Erythroblast (primary cell): Measurements from ENCODE around the gene TMEM179.
"Not testable (repeated sequence)": the region's sequence is repeated elsewhere in the genome, so short reads cannot be mapped to it uniquely, and the experiment has no call there.

ENCODE experiments used
- GATA1 ChIP-seq: IDR thresholded peaks from 2 replicates; pipeline ENCODE4 v1.6.1; 2011; ENCODE audit warnings: low read depth, mild to moderate bottlenecking, control low read depth, low read length, moderate library complexity
- POLR2A ChIP-seq: IDR thresholded peaks from 2 replicates; pipeline ENCODE4 v1.6.1; 2011; ENCODE audit warnings: mild to moderate bottlenecking, low read length

- TF ChIP-seq POLR2A, GATA1: not testable (repeated sequence)
Measured at GRCh38 chr14:104653130-104653920, 48.8 kb upstream of the TMEM179 start.
